Effector memory CD8-positive, alpha-beta T cell (primary cell): Measurements from ENCODE around the gene CPLANE1.
A peak's percentile ranks its signal among the peaks of the same experiment; 100 is the strongest.

Source experiments
- ATAC-seq: fragments of 150-1000 bp; cut with Tn5 transposase; replicated peaks from 2 replicates; pipeline ENCODE4 v1.10.0; 2021; ENCODE audit warnings: mild to moderate bottlenecking, moderate library complexity
- DNase-seq, 3 experiments: peaks; one replicate each; pipeline ENCODE4 v3.0.0; 2021
- H3K27ac Mint-ChIP-seq, 2 donors: one replicate each; pipeline ENCODE4 v1.8.0; 2022; ENCODE audit warnings: mild to moderate bottlenecking in 2 of 2, mixed read lengths in 2 of 2, moderate library complexity in 2 of 2
- H3K27me3 Mint-ChIP-seq, 2 donors: one replicate each; pipeline ENCODE4 v1.8.0; 2022; ENCODE audit warnings: mixed read lengths in 2 of 2
- H3K36me3 Mint-ChIP-seq: one replicate; pipeline ENCODE4 v1.8.0; 2022; ENCODE audit warnings: mild to moderate bottlenecking, moderate library complexity, mixed read lengths; ENCODE audit not compliant: insufficient read depth
- H3K4me1 Mint-ChIP-seq, 2 donors: one replicate each; pipeline ENCODE4 v1.8.0; 2022; ENCODE audit warnings: low read depth in 2 of 2, mixed read lengths in 2 of 2
- H3K4me3 Mint-ChIP-seq, 2 donors: one replicate each; pipeline ENCODE4 v1.8.0; 2022; ENCODE audit warnings: mild to moderate bottlenecking in 2 of 2, mixed read lengths in 2 of 2, moderate library complexity in 2 of 2
- H3K9me3 Mint-ChIP-seq, 2 donors: one replicate each; pipeline ENCODE4 v1.8.0; 2022; ENCODE audit warnings: mixed read lengths in 2 of 2

The CPLANE1 gene

DNA sequence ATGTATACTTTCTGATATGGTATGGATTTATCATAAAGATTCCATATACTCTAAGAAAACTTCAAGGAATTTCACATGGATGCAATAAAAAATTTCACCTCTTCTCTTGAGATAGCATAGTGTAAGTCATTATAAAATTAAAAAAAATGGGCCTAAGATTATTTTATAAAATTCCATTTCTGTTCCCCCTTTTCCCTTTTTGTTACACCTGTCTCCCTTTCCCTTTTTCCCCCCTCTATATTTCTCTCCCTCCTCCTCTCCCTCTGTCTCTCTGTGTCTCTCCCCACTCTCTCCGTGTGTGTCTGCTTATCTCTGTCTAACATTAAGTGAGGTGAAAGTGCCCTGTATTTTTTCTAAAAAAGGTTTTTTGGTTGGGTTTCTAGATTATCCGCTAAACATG, 192.4 kb downstream of the CPLANE1 start:
- peak overlapping the region in 1 of 2 donors; percentile 85 for H3K27ac Mint-ChIP-seq
- DNase-seq = no peak
- no peaks in the 10 kb centered on the region for H3K4me1 Mint-ChIP-seq
- no peak for ATAC-seq
- H3K9me3 Mint-ChIP-seq = no peaks in the 10 kb centered on the region
- H3K36me3 Mint-ChIP-seq = peaks cover 83% of the 10 kb centered on the region
- H3K27me3 Mint-ChIP-seq = no peaks in the 10 kb centered on the region
- no peak overlapping the region for H3K4me3 Mint-ChIP-seq
